OCI-LY1 (cell line): Measurements from ENCODE around the gene JMJD1C.

Source experiments
- H2AFZ ChIP-seq: fragments of 200-600 bp; sonication (generic), shearing (Covaris generic); 2 replicates; pipeline ENCODE4 v1.6.0; 2014; ENCODE audit warnings: antibody characterized with exemption, mild to moderate bottlenecking, low read length
- H3F3A ChIP-seq: fragments of 200-600 bp; sonication (generic), shearing (Covaris generic); 2 replicates; pipeline ENCODE4 v1.6.0; 2014; ENCODE audit warnings: mild to moderate bottlenecking, antibody characterized with exemption, low read length, moderate library complexity; ENCODE audit not compliant: insufficient read depth
- H3K27ac ChIP-seq: fragments of 200-600 bp; sonication (generic); 2 replicates; pipeline ENCODE4 v1.5.1; 2014; ENCODE audit warnings: low read length, mixed run types, mild to moderate bottlenecking, low read depth; ENCODE audit not compliant: poor library complexity, severe bottlenecking
- H3K27me3 ChIP-seq: fragments of 200-600 bp; sonication (generic); 2 replicates; pipeline ENCODE4 v1.6.0; 2014; ENCODE audit warnings: antibody characterized with exemption, mild to moderate bottlenecking, low read length, moderate library complexity; ENCODE audit not compliant: insufficient read depth
- H3K36me3 ChIP-seq: fragments of 200-600 bp; sonication (generic); 2 replicates; pipeline ENCODE4 v1.6.1; 2014; ENCODE audit warnings: mild to moderate bottlenecking, antibody characterized with exemption, low read length, moderate library complexity, mixed read lengths; ENCODE audit not compliant: insufficient read depth
- H3K4me1 ChIP-seq: fragments of 200-600 bp; sonication (generic); 2 replicates; pipeline ENCODE4 v1.5.1; 2014; ENCODE audit warnings: mild to moderate bottlenecking, low read length, moderate library complexity; ENCODE audit not compliant: insufficient read depth, severe bottlenecking
- H3K4me2 ChIP-seq: fragments of 200-600 bp; sonication (generic), shearing (Covaris generic); 2 replicates; pipeline ENCODE4 v1.6.1; 2014; ENCODE audit warnings: low read length
- H3K4me3 ChIP-seq: fragments of 200-600 bp; sonication (generic); 2 replicates; pipeline ENCODE4 v1.5.1; 2014; ENCODE audit warnings: low read length, low read depth, mild to moderate bottlenecking, mixed read lengths; ENCODE audit not compliant: poor library complexity, severe bottlenecking
- H3K79me2 ChIP-seq: fragments of 200-600 bp; shearing (Covaris generic); 2 replicates; pipeline ENCODE4 v1.6.1; 2016; ENCODE audit warnings: mixed run types, low read length, mixed read lengths; ENCODE audit not compliant: insufficient read depth
- H3K9ac ChIP-seq: fragments of 200-600 bp; sonication (generic), shearing (Covaris generic); 2 replicates; pipeline ENCODE4 v1.6.1; 2014; ENCODE audit warnings: mild to moderate bottlenecking, low read length, mixed read lengths
- H3K9me2 ChIP-seq: fragments of 200-600 bp; sonication (generic), shearing (Covaris generic); 2 replicates; pipeline ENCODE4 v1.6.1; 2014; ENCODE audit warnings: low read depth, mild to moderate bottlenecking, low read length, mixed read lengths
- H3K9me3 ChIP-seq: fragments of 200-600 bp; shearing (Covaris generic); 2 replicates; pipeline ENCODE4 v1.6.1; 2014; ENCODE audit warnings: low read length, mixed read lengths
- H4K20me1 ChIP-seq: fragments of 200-600 bp; sonication (generic), shearing (Covaris generic); 2 replicates; pipeline ENCODE4 v1.6.0; 2016; ENCODE audit warnings: mild to moderate bottlenecking, low read length; ENCODE audit not compliant: insufficient read depth
- EZH2 ChIP-seq: fragments of 200-600 bp; sonication (generic), shearing (Covaris generic); IDR thresholded peaks from 2 replicates; pipeline ENCODE4 v1.8.0; 2017; ENCODE audit warnings: borderline replicate concordance, mixed run types, mild to moderate bottlenecking, antibody characterized with exemption, low read length, moderate library complexity, mixed read lengths
- TF ChIP-seq, protein P1 (sequence below): fragments of 200-600 bp; sonication (generic), shearing (Covaris generic); IDR thresholded peaks from 2 replicates; pipeline ENCODE4 v1.5.1; 2017; ENCODE audit warnings: mild to moderate bottlenecking, antibody characterized with exemption, low read length, moderate library complexity, mixed read lengths

The JMJD1C gene

DNA sequence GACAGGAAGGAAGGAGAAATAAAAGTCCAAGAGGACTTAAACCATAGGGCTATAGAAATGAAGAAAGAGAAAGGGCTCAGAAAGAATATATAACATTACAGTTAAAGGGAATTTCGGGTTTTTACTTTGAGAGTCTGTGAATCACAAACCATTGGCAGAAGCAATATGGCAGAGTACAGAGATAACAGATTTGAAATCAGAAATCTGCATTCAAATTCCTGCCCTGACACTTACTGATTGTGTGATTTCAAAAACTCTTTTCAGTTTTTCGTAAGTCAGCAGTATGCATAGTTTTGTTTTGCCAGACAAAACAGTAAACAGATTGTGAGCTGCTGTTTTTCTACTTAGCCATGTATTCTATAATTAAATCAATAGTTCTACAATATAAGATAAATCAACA is 8.2 kb downstream of the JMJD1C start:
- Histone ChIP-seq H3K79me2 (peaks cover 50% of the 10 kb centered on the region), H3K9me3 (no peaks in the 10 kb centered on the region), H3K27ac (no peak overlapping the region), H3K36me3 (peaks cover 7% of the 10 kb centered on the region; the same call in 1 of the 2 replicates), H3K9ac (no peak overlapping the region), H4K20me1 (no peaks in the 10 kb centered on the region), H2AFZ (no peak overlapping the region), H3K4me3 (no peak overlapping the region), H3K4me2 (no peak overlapping the region), H3F3A (no peaks in the 10 kb centered on the region), H3K4me1 (no peaks in the 10 kb centered on the region), H3K9me2 (no peaks in the 10 kb centered on the region), H3K27me3 (no peaks in the 10 kb centered on the region)
- no peak for TF ChIP-seq EZH2
- TF ChIP-seq, protein P1, sequence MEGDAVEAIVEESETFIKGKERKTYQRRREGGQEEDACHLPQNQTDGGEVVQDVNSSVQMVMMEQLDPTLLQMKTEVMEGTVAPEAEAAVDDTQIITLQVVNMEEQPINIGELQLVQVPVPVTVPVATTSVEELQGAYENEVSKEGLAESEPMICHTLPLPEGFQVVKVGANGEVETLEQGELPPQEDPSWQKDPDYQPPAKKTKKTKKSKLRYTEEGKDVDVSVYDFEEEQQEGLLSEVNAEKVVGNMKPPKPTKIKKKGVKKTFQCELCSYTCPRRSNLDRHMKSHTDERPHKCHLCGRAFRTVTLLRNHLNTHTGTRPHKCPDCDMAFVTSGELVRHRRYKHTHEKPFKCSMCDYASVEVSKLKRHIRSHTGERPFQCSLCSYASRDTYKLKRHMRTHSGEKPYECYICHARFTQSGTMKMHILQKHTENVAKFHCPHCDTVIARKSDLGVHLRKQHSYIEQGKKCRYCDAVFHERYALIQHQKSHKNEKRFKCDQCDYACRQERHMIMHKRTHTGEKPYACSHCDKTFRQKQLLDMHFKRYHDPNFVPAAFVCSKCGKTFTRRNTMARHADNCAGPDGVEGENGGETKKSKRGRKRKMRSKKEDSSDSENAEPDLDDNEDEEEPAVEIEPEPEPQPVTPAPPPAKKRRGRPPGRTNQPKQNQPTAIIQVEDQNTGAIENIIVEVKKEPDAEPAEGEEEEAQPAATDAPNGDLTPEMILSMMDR = no peak

DNA sequence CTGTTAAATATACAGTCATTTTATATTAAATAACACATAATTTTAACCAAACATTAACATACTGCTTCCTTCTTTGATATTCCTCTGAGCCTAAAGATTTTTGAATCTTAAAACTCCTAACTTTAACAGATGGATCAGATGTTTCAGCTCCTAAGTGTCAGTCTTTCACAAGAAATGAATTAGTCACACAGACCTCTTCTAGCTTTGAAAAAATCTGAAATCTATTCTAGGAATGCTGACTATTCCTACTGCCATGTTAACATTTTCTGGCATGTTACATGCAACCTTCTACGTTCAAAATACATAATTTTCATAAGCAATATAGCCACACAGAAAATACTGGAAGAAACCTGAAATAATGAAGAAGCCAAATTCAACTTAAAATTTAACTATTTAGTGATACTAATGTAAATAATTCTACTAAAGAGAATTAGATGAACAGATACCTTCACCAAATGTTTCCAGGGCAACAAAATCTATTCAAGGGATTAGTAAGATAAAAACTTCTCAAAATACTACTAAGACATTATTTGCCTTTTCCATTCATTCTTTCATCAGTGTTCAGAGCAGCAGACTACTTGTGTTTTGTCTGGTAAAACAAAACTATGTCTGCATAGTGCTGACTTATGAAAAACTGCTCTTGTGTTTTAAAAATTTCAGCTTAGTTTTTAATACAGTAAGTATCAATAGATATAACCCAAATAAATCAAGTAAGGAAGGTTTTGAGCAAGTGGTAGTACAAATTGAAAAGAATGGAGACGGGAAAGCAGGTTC is 9.2 kb downstream of the JMJD1C start:
- Histone ChIP-seq H3K4me3 (no peak overlapping the region), H3K27ac (no peak overlapping the region), H3F3A (no peaks in the 10 kb centered on the region), H3K4me2 (no peak overlapping the region), H3K9me3 (no peaks in the 10 kb centered on the region), H3K9me2 (no peaks in the 10 kb centered on the region), H2AFZ (no peak overlapping the region), H4K20me1 (no peaks in the 10 kb centered on the region), H3K36me3 (peaks cover 13% of the 10 kb centered on the region), H3K9ac (no peak overlapping the region), H3K27me3 (no peaks in the 10 kb centered on the region), H3K4me1 (no peaks in the 10 kb centered on the region), H3K79me2 (peaks cover 49% of the 10 kb centered on the region)
- no peak for TF ChIP-seq EZH2
- TF ChIP-seq, protein P1 = no peak

DNA sequence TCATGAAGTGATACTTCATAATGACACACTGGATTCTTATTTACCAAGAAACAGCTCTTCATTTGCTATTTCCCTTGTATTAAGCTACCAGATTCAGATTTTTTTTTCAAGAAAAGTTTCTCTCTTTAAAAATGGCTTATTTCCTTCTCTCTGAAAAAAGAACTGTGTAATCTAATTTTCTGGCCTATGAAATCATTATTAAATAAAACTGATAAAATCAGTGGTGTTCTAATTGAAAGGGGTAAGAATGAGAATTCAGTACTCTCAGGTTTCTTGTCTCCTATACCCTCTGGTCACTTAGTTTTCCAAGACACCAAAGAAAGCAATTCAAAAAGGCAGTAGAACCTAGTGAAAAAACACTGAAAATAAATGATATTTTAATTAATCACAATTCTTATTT is 10.3 kb downstream of the JMJD1C start:
- Histone ChIP-seq H3K27me3 (no peaks in the 10 kb centered on the region), H3K36me3 (peaks cover 13% of the 10 kb centered on the region), H3K27ac (no peak overlapping the region), H3K4me2 (no peak overlapping the region), H3K9me3 (no peaks in the 10 kb centered on the region), H3K9ac (no peak overlapping the region), H2AFZ (no peak overlapping the region), H4K20me1 (no peaks in the 10 kb centered on the region), H3F3A (no peaks in the 10 kb centered on the region), H3K79me2 (peaks cover 49% of the 10 kb centered on the region), H3K9me2 (no peaks in the 10 kb centered on the region), H3K4me3 (no peak overlapping the region), H3K4me1 (no peaks in the 10 kb centered on the region)
- TF ChIP-seq EZH2 = no peak
- TF ChIP-seq, protein P1 = no peak
